Measurements from ENCODE around the gene GRK7.

GRCh38 chr3:141789281-141789680 is 26.1 kb downstream of the GRK7 start:
- TF ChIP-seq CTCF (IDR thresholded peaks at IDR 0.05; ENCODE audit: low read depth, low read length): no peak
- no peak for TF ChIP-seq POLR2A (IDR thresholded peaks at IDR 0.05; ENCODE audit: extremely low read depth, insufficient read length)
